HT-29 (cell line): ENCODE data around the gene IGFBP2. TPM values are rescaled to one million over a fixed set of nuclear protein-coding genes. Genes with fewer than 3 reads are reported as not detected.

ENCODE experiments used
- DNase-seq: peaks from one replicate; pipeline ENCODE4 v3.0.0-alpha.2; 2015; ENCODE audit warnings: low spot score
- total RNA-seq: library from RNA; depleted of rRNA; stranded (reverse); fragments of >200 nt; shearing (Covaris generic); gene quantifications from 2 replicates; pipeline ENCODE4 v1.2.3, GENCODE V29; 2014

The IGFBP2 gene
- total RNA-seq, 1 experiment from 2014 or later: 91.4 TPM

GRCh38 chr2:216615298-216616082 lies 17.7 kb upstream of the IGFBP2 start:
- no peak for DNase-seq

- DNase-seq: no peak
These were observed 17.0 kb upstream of the IGFBP2 start for GRCh38 chr2:216616083-216616678.

- no peak for DNase-seq
These were observed 15.9 kb upstream of the IGFBP2 start for GRCh38 chr2:216617159-216617815.

- DNase-seq: no peak
These were observed 14.4 kb upstream of the IGFBP2 start for GRCh38 chr2:216618785-216619184.

- DNase-seq: no peak
These were observed 13.5 kb upstream of the IGFBP2 start for GRCh38 chr2:216619411-216620393.

GRCh38 chr2:216620786-216621185 lies 12.4 kb upstream of the IGFBP2 start:
- DNase-seq: no peak

GRCh38 chr2:216621292-216621691 lies 11.9 kb upstream of the IGFBP2 start:
- no peak for DNase-seq

- DNase-seq: no peak
These were observed 10.7 kb upstream of the IGFBP2 start for GRCh38 chr2:216622526-216622925.

GRCh38 chr2:216624251-216624650 lies 9.0 kb upstream of the IGFBP2 start:
- no peak for DNase-seq

GRCh38 chr2:216626168-216626874 lies 6.9 kb upstream of the IGFBP2 start:
- DNase-seq: peak; percentile 36

- DNase-seq: no peak
These were observed 6.4 kb upstream of the IGFBP2 start for GRCh38 chr2:216626875-216627245.

GRCh38 chr2:216629784-216630183 lies 3.4 kb upstream of the IGFBP2 start:
- DNase-seq: no peak

- DNase-seq: no peak
These were observed 771 bp upstream of the IGFBP2 start for GRCh38 chr2:216632346-216632951.

GRCh38 chr2:216633616-216634369 lies 573 bp downstream of the IGFBP2 start:
- no peak for DNase-seq

GRCh38 chr2:216634370-216635148 lies 1.3 kb downstream of the IGFBP2 start:
- no peak for DNase-seq

- DNase-seq: no peak
These were observed 2.0 kb downstream of the IGFBP2 start for GRCh38 chr2:216635171-216635570.

- no peak for DNase-seq
These were observed 2.7 kb downstream of the IGFBP2 start for GRCh38 chr2:216635701-216636550.
